Esophagus squamous epithelium (tissue), 5 donors: ENCODE measurements around the gene LRRC10B. TPM values are rescaled to one million over a fixed set of nuclear protein-coding genes. Genes with fewer than 3 reads are reported as not detected.

Experiments used
- DNase-seq: peaks from one replicate; lab custom pipeline; 2025; lab: John Stamatoyannopoulos, UW
- H3K27ac ChIP-seq, 4 donors: fragments of 200-600 bp; sonication (generic); one replicate each; pipeline ENCODE4 v1.5.1; 2016 to 2019; ENCODE audit warnings: mild to moderate bottlenecking in 1 of 4
- H3K27me3 ChIP-seq, 4 donors: fragments of 200-600 bp; sonication (generic); 1 replicate in 3 of 4; 2 replicates in 1 of 4; pipeline versions ENCODE4 v1.5.1 to v1.6.0; 2017 to 2021; ENCODE audit warnings: antibody characterized with exemption in 1 of 4
- H3K36me3 ChIP-seq, 3 donors: fragments of 200-600 bp; sonication (generic); one replicate each; pipeline ENCODE4 v1.5.1; 2016 to 2019
- H3K4me1 ChIP-seq, 3 donors: fragments of 200-600 bp; sonication (generic); one replicate each; pipeline ENCODE4 v1.5.1; 2017 to 2019
- H3K4me3 ChIP-seq, 4 donors: fragments of 200-600 bp; sonication (generic); 1 replicate in 3 of 4; 2 replicates in 1 of 4; pipeline ENCODE4 v1.5.1; 2016 to 2019; ENCODE audit warnings: mild to moderate bottlenecking in 2 of 4, moderate library complexity in 1 of 4
- H3K9me3 ChIP-seq, 3 donors: fragments of 200-600 bp; sonication (generic); one replicate each; pipeline ENCODE4 v1.5.1; 2016 to 2019
- CTCF ChIP-seq, 6 experiments: fragments of 450-650 bp in 4 of 6; fragments of 200-600 bp in 2 of 6; sonication (generic) in 2 of 6; IDR thresholded peaks; one replicate each; pipeline ENCODE4 v1.5.1; 2016 to 2019; ENCODE audit warnings: antibody characterized with exemption in 6 of 6, mild to moderate bottlenecking in 4 of 6, moderate library complexity in 4 of 6
- POLR2A ChIP-seq, 4 donors: fragments of 450-650 bp; IDR thresholded peaks; one replicate each; pipeline ENCODE4 v1.6.1; 2017; ENCODE audit warnings: antibody characterized with exemption in 4 of 4, mild to moderate bottlenecking in 4 of 4, moderate library complexity in 3 of 4
- WGBS, 2 donors: methylation state at CpG; one replicate each; pipeline ENCODE4 v1.1.5; 2018; 5-methylcytosine and 5-hydroxymethylcytosine counted together
- intact Hi-C: fragments of 100-400 bp; cut with DNase I; formaldehyde crosslinking; loops from one replicate; pipeline ENCODE4 v1.15.0; 2022
- total RNA-seq, 4 donors: library from RNA; depleted of rRNA; stranded (reverse); fragments of >200 nt; gene quantifications; one replicate each; pipeline ENCODE4 v1.1.0, GENCODE V29; 2016
- donor health status: DM: yes; HTN: yes; CAD: no.

Gene LRRC10B
- total RNA-seq, 4 donors from 2014 or later: 0.76 to 1.3 TPM; not detected in 2

GRCh38 chr11:61528114-61528513 lies 19.6 kb downstream of the LRRC10B start:
- Histone ChIP-seq H3K9me3 (no peaks in the 10 kb centered on the region), H3K27ac (no peak overlapping the region), H3K4me1 (no peaks in the 10 kb centered on the region), H3K36me3 (no peaks in the 10 kb centered on the region), H3K4me3 (no peak overlapping the region), H3K27me3 (peaks cover 0 to 81% (median 0%) of the 10 kb centered on the region in 4 donors)
- WGBS, 2 donors: no CpG with 5 or more reads among the region's 14 CpGs
- intact Hi-C loops: no loop called here
- no peak for TF ChIP-seq POLR2A (IDR thresholded peaks at IDR 0.05)
- no peak for TF ChIP-seq CTCF (IDR thresholded peaks at IDR 0.05)
- DNase-seq: no peak

GRCh38 chr11:61529537-61530225 lies 21.1 kb downstream of the LRRC10B start:
- Histone ChIP-seq H3K4me3 (no peak overlapping the region), H3K9me3 (no peaks in the 10 kb centered on the region), H3K36me3 (no peaks in the 10 kb centered on the region), H3K27ac (no peak overlapping the region), H3K4me1 (no peaks in the 10 kb centered on the region), H3K27me3 (peaks cover 0 to 83% (median 0%) of the 10 kb centered on the region in 4 donors)
- intact Hi-C loops: no loop called here
- DNase-seq: no peak
- TF ChIP-seq CTCF (IDR thresholded peaks at IDR 0.05) (no peak), POLR2A (IDR thresholded peaks at IDR 0.05) (no peak)
- 72 to 91% methylated on average over 10 to 15 of the region's 21 CpGs for WGBS, 2 donors

GRCh38 chr11:61531044-61531443 lies 22.5 kb downstream of the LRRC10B start:
- WGBS, 2 donors: no CpG with 5 or more reads among the region's 3 CpGs
- TF ChIP-seq CTCF (IDR thresholded peaks at IDR 0.05): no peak
- no peak for TF ChIP-seq POLR2A (IDR thresholded peaks at IDR 0.05)

GRCh38 chr11:61532134-61533038 lies 23.8 kb downstream of the LRRC10B start:
- no peak for DNase-seq
- Histone ChIP-seq H3K4me1 (no peaks in the 10 kb centered on the region), H3K9me3 (no peaks in the 10 kb centered on the region), H3K36me3 (no peaks in the 10 kb centered on the region), H3K27me3 (peaks cover 0 to 82% (median 0%) of the 10 kb centered on the region in 4 donors), H3K4me3 (no peak overlapping the region), H3K27ac (no peak overlapping the region)
- intact Hi-C loops: no loop called here
- TF ChIP-seq POLR2A (IDR thresholded peaks at IDR 0.05) (no peak), CTCF (IDR thresholded peaks at IDR 0.05) (peak; percentile 13 to 70 (median 55))
- WGBS, 2 donors: 70 to 72% methylated on average over 6 to 8 of the region's 10 CpGs

More at GRCh38 chr11:61531044-61531443, 22.5 kb downstream of the LRRC10B start:
- Histone ChIP-seq H3K27ac (no peak overlapping the region), H3K27me3 (peaks cover 0 to 89% (median 0%) of the 10 kb centered on the region in 4 donors), H3K36me3 (no peaks in the 10 kb centered on the region), H3K4me1 (no peaks in the 10 kb centered on the region), H3K9me3 (no peaks in the 10 kb centered on the region), H3K4me3 (no peak overlapping the region)
- DNase-seq: no peak
- intact Hi-C loops: no loop called here

GRCh38 chr11:61533039-61533375 lies 24.5 kb downstream of the LRRC10B start:
- H3K4me3 ChIP-seq: no peak overlapping the region
- no peaks in the 10 kb centered on the region for H3K4me1 ChIP-seq
- 69 to 90% methylated on average over 4 to 9 of the region's 16 CpGs for WGBS, 2 donors
- H3K27ac ChIP-seq: no peak overlapping the region
- intact Hi-C loops: no loop called here
- DNase-seq: no peak
- TF ChIP-seq CTCF (IDR thresholded peaks at IDR 0.05) (no peak), POLR2A (IDR thresholded peaks at IDR 0.05) (no peak)
- no peaks in the 10 kb centered on the region for H3K9me3 ChIP-seq
- no peaks in the 10 kb centered on the region for H3K36me3 ChIP-seq
- H3K27me3 ChIP-seq: peaks cover 0 to 83% (median 0%) of the 10 kb centered on the region in 4 donors
